Tibial artery (tissue), 4 donors: Measurements from ENCODE around the gene RPL19.

Source experiments
- DNase-seq, 2 donors: peaks; one replicate each; pipeline ENCODE4 v3.0.0-alpha.2; 2019
- H3K27ac ChIP-seq, 2 donors: fragments of 200-600 bp; sonication (generic) in 1 of 2; 1 replicate in 1 of 2; 2 replicates in 1 of 2; pipeline ENCODE4 v1.5.1; 2018 to 2019; ENCODE audit warnings: mild to moderate bottlenecking in 1 of 2
- H3K27me3 ChIP-seq, 2 donors: fragments of 200-600 bp; sonication (generic) in 1 of 2; one replicate each; pipeline versions ENCODE4 v1.5.1 to v1.6.0; 2016 to 2019
- H3K36me3 ChIP-seq, 3 donors: fragments of 200-600 bp; sonication (generic) in 2 of 3; one replicate each; pipeline ENCODE4 v1.5.1; 2016 to 2019; ENCODE audit warnings: mild to moderate bottlenecking in 2 of 3
- H3K4me1 ChIP-seq, 4 donors: fragments of 200-600 bp; sonication (generic) in 2 of 4; 1 replicate in 3 of 4; 2 replicates in 1 of 4; pipeline ENCODE4 v1.5.1; 2016 to 2019
- H3K4me3 ChIP-seq, 2 donors: fragments of 200-600 bp; sonication (generic) in 1 of 2; 1 replicate in 1 of 2; 2 replicates in 1 of 2; pipeline ENCODE4 v1.5.1; 2018 to 2019; ENCODE audit warnings: mild to moderate bottlenecking in 2 of 2
- H3K9me3 ChIP-seq, 3 donors: fragments of 200-600 bp; sonication (generic) in 1 of 3; one replicate each; pipeline ENCODE4 v1.5.1; 2016 to 2019
- intact Hi-C: fragments of 100-400 bp; cut with DNase I; formaldehyde crosslinking; loops from one replicate; pipeline ENCODE4 v1.15.0; 2023; ENCODE audit warnings: low total_unique reads
- TF ChIP-seq, protein P1 (sequence below), 2 experiments: fragments of 200-600 bp in 1 of 2; fragments of 450-650 bp in 1 of 2; IDR thresholded peaks; one replicate each; pipeline ENCODE4 v1.5.1; 2017 to 2019; ENCODE audit warnings: antibody characterized with exemption in 2 of 2, mild to moderate bottlenecking in 1 of 2, moderate library complexity in 1 of 2

Gene RPL19

DNA sequence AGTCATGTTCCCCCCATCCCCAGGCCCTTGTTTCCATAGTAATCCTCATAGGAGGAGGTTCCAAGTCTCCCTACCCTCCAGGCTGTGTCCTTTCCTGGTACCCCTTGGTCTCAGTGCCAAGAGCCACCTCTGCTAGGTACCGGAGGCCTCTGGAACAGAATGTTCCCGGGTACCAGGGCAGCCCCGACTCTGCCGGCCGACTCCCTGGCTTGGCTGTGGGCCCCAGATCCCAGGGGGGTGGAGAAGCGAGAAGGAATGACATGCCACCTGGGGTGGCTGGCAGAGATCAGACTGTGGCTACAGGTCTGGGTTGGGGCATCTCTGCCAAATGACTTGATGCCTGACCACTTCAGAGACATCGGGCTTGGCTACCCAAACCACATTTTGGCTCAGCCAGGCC is 22.1 kb downstream of the RPL19 start:
- H3K27me3 ChIP-seq, result no peaks in the 10 kb centered on the region
- H3K9me3 ChIP-seq, result no peaks in the 10 kb centered on the region
- intact Hi-C loops, result no loop called here
- TF ChIP-seq, protein P1, sequence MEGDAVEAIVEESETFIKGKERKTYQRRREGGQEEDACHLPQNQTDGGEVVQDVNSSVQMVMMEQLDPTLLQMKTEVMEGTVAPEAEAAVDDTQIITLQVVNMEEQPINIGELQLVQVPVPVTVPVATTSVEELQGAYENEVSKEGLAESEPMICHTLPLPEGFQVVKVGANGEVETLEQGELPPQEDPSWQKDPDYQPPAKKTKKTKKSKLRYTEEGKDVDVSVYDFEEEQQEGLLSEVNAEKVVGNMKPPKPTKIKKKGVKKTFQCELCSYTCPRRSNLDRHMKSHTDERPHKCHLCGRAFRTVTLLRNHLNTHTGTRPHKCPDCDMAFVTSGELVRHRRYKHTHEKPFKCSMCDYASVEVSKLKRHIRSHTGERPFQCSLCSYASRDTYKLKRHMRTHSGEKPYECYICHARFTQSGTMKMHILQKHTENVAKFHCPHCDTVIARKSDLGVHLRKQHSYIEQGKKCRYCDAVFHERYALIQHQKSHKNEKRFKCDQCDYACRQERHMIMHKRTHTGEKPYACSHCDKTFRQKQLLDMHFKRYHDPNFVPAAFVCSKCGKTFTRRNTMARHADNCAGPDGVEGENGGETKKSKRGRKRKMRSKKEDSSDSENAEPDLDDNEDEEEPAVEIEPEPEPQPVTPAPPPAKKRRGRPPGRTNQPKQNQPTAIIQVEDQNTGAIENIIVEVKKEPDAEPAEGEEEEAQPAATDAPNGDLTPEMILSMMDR (IDR thresholded peaks at IDR 0.05), result no peak
- peak overlapping the region; percentile 64 to 74 for H3K4me3 ChIP-seq
- peaks cover 0 to 90% (median 73%) of the 10 kb centered on the region in 4 donors for H3K4me1 ChIP-seq
- H3K36me3 ChIP-seq, result peaks cover 0 to 19% (median 8%) of the 10 kb centered on the region in 3 donors
- peak in 1 of 2 donors; percentile 91 for DNase-seq
- peak overlapping the region; percentile 93 to 94 for H3K27ac ChIP-seq

DNA sequence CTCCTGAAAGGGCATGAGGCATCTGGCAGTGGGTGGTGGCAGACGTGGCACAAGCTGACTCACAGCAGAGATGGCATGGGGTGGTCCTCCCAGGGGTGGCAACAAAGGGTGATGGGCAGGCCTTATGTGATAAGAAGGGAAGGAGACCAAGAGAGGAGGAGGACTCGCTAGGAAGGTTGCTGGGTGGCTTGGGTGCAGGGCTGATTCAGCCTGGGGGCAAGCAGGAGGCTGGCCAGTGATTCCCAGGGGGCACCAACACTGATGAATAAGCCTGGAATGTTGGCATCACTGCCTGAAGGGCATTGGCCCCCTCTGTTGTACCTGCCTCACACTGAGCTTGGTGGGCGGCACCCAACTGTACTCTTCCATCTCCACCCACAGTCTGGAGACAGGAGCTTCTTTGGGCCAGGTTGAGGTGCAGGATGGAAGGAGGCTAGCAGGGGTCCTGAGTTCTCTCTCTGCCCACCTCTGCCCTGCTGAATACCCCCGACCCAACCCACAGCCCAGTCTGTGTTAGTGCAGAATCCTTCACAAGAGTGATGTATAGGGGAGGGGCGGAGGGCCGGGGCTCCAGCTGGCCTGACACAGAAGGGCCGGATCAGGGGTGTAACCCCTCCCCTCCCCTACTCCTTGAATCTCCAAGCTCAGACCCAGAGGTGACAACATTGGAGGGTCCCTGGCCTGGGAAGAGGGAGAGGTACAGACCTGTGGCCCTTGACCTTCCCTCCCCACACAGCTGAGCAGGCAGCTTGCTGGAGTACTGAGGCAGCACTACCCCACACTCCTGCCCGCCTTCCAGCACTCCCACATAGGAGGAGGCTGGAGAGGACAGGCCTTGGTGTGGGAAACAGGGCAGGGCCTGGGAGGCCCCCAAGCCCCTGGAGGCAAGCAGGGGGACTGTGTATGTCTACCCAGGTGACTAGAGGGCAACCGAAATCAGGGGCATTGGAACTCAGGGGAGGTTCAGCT is 23.1 kb downstream of the RPL19 start:
- Histone ChIP-seq H3K27ac (peak overlapping the region; percentile 93 to 94), H3K9me3 (no peaks in the 10 kb centered on the region), H3K27me3 (no peaks in the 10 kb centered on the region), H3K36me3 (peaks cover 0 to 9% (median 0%) of the 10 kb centered on the region in 3 donors), H3K4me3 (peak overlapping the region; percentile 64 to 74), H3K4me1 (peaks cover 0 to 80% (median 65%) of the 10 kb centered on the region in 4 donors)
- intact Hi-C loops, result no loop called here
- TF ChIP-seq, protein P1 (IDR thresholded peaks at IDR 0.05), result no peak
- DNase-seq, result peak in 1 of 2 donors; percentile 90

DNA sequence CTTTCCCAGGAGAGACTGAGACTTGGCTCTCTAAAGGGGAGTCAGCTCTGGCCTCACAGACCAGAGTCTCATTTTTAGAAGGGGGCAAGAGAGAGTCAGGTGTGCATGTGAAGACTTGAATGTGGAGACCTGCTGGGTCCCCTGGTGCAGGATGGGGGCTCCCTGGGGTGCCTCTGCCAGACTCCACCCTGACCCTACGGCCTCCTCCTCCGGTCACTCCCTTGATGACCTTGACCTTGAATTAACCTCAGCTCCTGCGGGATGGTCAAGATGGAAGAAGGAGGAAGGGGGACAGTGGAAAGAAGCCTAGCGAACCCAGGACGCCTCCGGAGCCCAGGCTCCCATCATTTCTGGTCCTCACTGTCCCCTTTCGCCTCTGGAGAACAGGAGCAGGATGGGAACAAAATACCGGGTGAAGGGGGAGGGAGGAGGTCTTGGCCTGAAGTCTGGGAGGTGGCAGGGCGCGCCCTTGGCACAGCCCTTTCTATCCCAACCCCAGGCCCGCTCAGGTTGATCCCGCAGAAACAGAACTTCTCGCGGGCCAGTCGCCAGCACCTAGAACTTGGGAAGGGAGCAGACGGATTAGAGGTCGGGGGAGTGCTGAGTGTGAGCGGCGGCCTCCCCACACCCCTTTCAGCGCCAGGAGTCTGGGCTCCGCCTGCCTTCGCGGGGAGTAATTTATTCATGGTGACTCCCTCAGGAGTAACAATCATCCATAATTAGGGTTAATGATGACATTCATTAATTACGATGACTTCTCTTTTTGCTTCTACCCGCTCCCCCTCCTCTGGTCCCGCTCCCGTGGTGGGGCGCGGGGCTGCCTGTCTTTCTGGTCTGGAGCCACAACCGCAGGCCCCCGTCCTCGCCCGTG is 24.1 kb downstream of the RPL19 start:
- Histone ChIP-seq H3K27me3 (no peaks in the 10 kb centered on the region), H3K4me3 (peak overlapping the region; percentile 64 to 74), H3K9me3 (no peaks in the 10 kb centered on the region), H3K27ac (peak overlapping the region; percentile 93 to 94), H3K4me1 (peaks cover 0 to 73% (median 56%) of the 10 kb centered on the region in 4 donors), H3K36me3 (peaks cover 0 to 7% (median 0%) of the 10 kb centered on the region in 3 donors)
- intact Hi-C loops, result no loop called here
- no peak for DNase-seq
- TF ChIP-seq, protein P1 (IDR thresholded peaks at IDR 0.05), result no peak

DNA sequence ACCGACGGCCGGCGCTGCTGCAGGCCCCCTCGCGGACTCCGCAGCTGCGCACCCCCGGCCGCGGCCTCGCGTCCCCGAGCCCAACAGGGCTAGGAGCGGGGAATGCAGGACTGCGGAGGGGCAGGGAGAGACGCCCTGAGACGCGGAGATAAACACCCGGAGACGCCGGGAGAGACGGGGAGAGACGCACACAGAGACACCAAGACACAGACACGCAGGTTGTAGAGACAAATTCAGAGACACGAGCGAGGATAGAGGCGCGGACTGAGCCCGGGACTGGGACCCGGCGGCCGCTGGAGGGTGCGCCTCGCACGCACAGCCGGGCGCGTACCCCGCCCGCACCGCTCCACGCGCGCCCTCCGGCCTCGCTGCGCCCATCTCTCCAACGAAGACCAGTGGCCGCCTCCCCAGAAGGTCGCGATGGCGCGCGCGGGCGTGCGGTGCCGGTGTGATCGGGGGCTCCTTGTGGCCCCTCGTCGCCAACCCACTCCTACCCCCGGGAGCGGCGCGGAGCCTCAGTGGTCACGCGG is 24.8 kb downstream of the RPL19 start:
- intact Hi-C loops, result no loop called here
- Histone ChIP-seq H3K4me1 (peaks cover 0 to 71% (median 53%) of the 10 kb centered on the region in 4 donors), H3K4me3 (peak overlapping the region; percentile 64 to 74), H3K36me3 (peaks cover 0 to 7% (median 0%) of the 10 kb centered on the region in 3 donors), H3K27ac (peak overlapping the region; percentile 93 to 94), H3K9me3 (no peaks in the 10 kb centered on the region), H3K27me3 (no peaks in the 10 kb centered on the region)
- no peak for DNase-seq
- TF ChIP-seq, protein P1 (IDR thresholded peaks at IDR 0.05), result no peak

DNA sequence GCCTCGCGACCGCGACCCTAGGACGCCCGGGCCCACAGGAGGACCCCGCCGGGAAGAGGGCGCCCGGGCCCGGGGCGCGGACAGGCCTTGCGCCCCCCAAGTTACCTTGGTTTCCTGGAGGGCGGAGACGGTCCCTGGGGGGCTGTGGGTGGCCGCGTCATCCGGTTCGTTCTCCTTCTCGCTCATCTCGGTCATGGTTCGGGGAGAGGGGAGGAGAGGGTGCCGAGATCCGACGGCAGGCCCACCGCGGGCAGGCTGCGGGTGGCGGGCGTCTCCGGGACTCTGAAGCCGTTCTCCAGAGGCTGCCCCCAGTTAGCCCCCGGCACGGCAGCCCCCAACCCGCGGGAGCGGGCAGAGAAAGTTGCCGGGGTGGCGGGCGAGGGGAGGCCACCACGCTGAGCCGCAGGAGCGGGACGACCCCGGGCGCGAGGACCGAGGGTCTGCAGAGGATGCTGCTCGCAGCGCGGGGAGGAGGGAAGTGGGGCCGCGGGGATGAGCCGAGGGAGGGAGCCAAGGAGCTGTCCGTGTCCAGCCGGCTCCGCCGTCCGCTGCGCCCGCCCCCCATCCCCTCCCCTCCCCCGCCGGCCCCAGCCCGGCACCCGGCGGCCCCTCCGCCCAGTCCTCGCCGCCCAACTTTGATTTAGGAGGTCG is 25.4 kb downstream of the RPL19 start, which contains the start of gene STAC2:
TSS of gene STAC2 (minus strand) at position 638 of the 651 bp plus-strand sequence. CDS start at position 195, 443 bp downstream.
- no peaks in the 10 kb centered on the region for H3K27me3 ChIP-seq

More for the DNA sequence above, 25.4 kb downstream of the RPL19 start, which contains the start of gene STAC2:
- H3K9me3 ChIP-seq, result no peaks in the 10 kb centered on the region
- H3K36me3 ChIP-seq, result peaks cover 0 to 7% (median 0%) of the 10 kb centered on the region in 3 donors
- intact Hi-C loops, result no loop called here
- peak within 1 kb of the TSS; percentile 93 to 94 for H3K27ac ChIP-seq
- TF ChIP-seq, protein P1 (IDR thresholded peaks at IDR 0.05), result no peak
- peak within 1 kb of the TSS; percentile 64 to 74 for H3K4me3 ChIP-seq
- DNase-seq, result no peak
- peaks cover 0 to 65% (median 47%) of the 10 kb centered on the region in 4 donors for H3K4me1 ChIP-seq
